HG02973 (cell line): Measurements from ENCODE around the gene NYAP2.

Experiments used
- ATAC-seq: cut with Tn5 transposase; IDR thresholded peaks from one replicate; pipeline ENCODE4 v1.9.1; 2021; ENCODE audit warnings: moderate library complexity; ENCODE audit not compliant: unreplicated experiment

Gene NYAP2

GRCh38 chr2:225693259-225693658 is 293.7 kb downstream of the NYAP2 start:
- no peak for ATAC-seq

DNA sequence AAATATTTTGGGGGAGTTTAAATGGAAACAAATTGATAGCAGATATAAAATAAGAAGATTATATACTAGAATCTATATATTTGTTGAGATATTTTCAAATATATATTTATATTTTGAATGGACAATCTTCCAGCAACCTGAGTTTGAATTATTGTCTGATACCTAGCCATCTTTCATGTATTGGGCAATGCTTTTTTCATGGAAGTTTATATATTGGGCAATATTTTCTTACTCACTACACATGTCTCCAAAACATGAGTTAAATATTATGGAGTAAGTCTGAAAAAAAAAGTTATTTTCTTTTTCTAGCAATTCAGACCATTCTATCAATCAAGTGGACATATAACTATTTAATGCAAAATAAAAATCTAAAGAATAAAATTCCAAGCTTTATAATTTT is 295.2 kb downstream of the NYAP2 start:
- ATAC-seq = no peak

- no peak for ATAC-seq
Observed at GRCh38 chr2:225697936-225698335, 298.4 kb downstream of the NYAP2 start.
